ENCODE results near the gene PRSS27. TPM values are rescaled to one million over a fixed set of nuclear protein-coding genes. Genes with fewer than 3 reads are reported as not detected.

The PRSS27 gene
- total and polyA plus RNA-seq, 2 donors (not counting 1 experiment from before 2014, with no cell fraction given): 0.24 to 1.2 TPM

- Histone ChIP-seq H3K9ac (ENCODE audit: insufficient read depth, low read length) (peak within 1 kb of the TSS; percentile 98), H3K9me3 (ENCODE audit: control insufficient read depth, insufficient read depth, low read depth, low read length) (no peaks in the 10 kb centered on the region), H3K4me3 (replicated peaks in 1 of 4; ENCODE audit: control extremely low read depth in 1 of 4, insufficient read depth in 1 of 4, low read depth in 3 of 4, low read length in 4 of 4) (peak within 1 kb of the TSS; percentile 80 to 91 (median 86)), H3K4me2 (ENCODE audit: extremely low read depth, insufficient read depth, low read length) (peak within 1 kb of the TSS; percentile 94), H3K27me3 (ENCODE audit: control insufficient read depth, insufficient read depth, low read length) (no peaks in the 10 kb centered on the region), H2AFZ (ENCODE audit: low read length) (peak within 1 kb of the TSS; percentile 100), H3K27ac (ENCODE audit: insufficient read depth, low read length) (peak within 1 kb of the TSS; percentile 100), H3K4me1 (ENCODE audit: control insufficient read depth, extremely low read depth, insufficient read depth, low read length) (no peaks in the 10 kb centered on the region), H4K20me1 (ENCODE audit: control insufficient read depth, extremely low read depth, insufficient read depth, low read length) (peaks cover 9% of the 10 kb centered on the region), H3K79me2 (ENCODE audit: control insufficient read depth, insufficient read depth, low read length) (peaks cover 43% of the 10 kb centered on the region), H3K36me3 (ENCODE audit: control insufficient read depth, insufficient read depth, low read length) (peaks cover 2% of the 10 kb centered on the region)
- DNase-seq (ENCODE audit: low read depth in 2 of 2): peak; percentile 95 to 98
- TF ChIP-seq, protein P1, sequence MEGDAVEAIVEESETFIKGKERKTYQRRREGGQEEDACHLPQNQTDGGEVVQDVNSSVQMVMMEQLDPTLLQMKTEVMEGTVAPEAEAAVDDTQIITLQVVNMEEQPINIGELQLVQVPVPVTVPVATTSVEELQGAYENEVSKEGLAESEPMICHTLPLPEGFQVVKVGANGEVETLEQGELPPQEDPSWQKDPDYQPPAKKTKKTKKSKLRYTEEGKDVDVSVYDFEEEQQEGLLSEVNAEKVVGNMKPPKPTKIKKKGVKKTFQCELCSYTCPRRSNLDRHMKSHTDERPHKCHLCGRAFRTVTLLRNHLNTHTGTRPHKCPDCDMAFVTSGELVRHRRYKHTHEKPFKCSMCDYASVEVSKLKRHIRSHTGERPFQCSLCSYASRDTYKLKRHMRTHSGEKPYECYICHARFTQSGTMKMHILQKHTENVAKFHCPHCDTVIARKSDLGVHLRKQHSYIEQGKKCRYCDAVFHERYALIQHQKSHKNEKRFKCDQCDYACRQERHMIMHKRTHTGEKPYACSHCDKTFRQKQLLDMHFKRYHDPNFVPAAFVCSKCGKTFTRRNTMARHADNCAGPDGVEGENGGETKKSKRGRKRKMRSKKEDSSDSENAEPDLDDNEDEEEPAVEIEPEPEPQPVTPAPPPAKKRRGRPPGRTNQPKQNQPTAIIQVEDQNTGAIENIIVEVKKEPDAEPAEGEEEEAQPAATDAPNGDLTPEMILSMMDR (conservative IDR thresholded peaks at IDR 0.05 in 1 of 2, IDR thresholded peaks at IDR 0.05 in 1 of 2; ENCODE audit: low read depth in 1 of 2, low read length in 2 of 2): no peak
Measured at GRCh38 chr16:2752035-2752849, 32.2 kb upstream of the PRSS27 start, which contains the start of gene SRRM2. Gene SRRM2, plus strand, starts transcription at chr16:2752638. Its CDS starts 3,727 bp downstream, at chr16:2756365.

DNA sequence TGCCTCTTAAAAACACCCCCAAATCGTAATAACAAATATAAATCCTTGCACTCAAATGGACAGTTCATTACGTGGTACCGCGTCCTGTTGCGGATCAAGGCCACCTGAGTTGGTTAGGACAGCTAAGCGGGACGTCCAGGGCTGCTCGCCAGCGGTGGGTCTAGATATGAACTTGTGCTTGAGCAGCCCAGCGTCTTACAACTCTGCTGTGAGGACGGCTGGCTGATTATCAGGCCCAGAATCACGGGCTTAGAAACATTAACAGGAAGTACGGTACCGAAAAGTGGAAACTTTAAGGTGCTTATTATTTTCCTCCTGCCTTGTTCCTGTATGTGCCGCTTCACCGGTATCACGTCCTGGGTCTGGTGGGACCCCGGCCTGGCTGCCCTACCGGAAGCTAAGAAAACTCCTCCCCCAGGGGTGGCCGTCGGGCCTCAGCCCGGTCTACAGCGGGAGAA is 31.6 kb upstream of the PRSS27 start:
- H3K27me3 ChIP-seq (ENCODE audit: control insufficient read depth, insufficient read depth, low read length): no peaks in the 10 kb centered on the region
- H3K27ac ChIP-seq (ENCODE audit: insufficient read depth, low read length): peak overlapping the region; percentile 100
- peak overlapping the region; percentile 60 for H3K4me2 ChIP-seq (ENCODE audit: extremely low read depth, insufficient read depth, low read length)
- H3K36me3 ChIP-seq (ENCODE audit: control insufficient read depth, insufficient read depth, low read length): no peaks in the 10 kb centered on the region
- H3K79me2 ChIP-seq (ENCODE audit: control insufficient read depth, insufficient read depth, low read length): peaks cover 37% of the 10 kb centered on the region
- H3K4me3 ChIP-seq (replicated peaks in 1 of 4; ENCODE audit: control extremely low read depth in 1 of 4, insufficient read depth in 1 of 4, low read depth in 3 of 4, low read length in 4 of 4): peak overlapping the region; percentile 32 to 91 (median 46)
- H3K9me3 ChIP-seq (ENCODE audit: control insufficient read depth, insufficient read depth, low read depth, low read length): no peaks in the 10 kb centered on the region
- H4K20me1 ChIP-seq (ENCODE audit: control insufficient read depth, extremely low read depth, insufficient read depth, low read length): peaks cover 5% of the 10 kb centered on the region
- peak overlapping the region; percentile 98 for H3K9ac ChIP-seq (ENCODE audit: insufficient read depth, low read length)
- peak in 1 of 2 donors; percentile 20 for DNase-seq (ENCODE audit: low read depth in 2 of 2)
- peak overlapping the region; percentile 49 for H2AFZ ChIP-seq (ENCODE audit: low read length)
- no peak for TF ChIP-seq EZH2 (IDR thresholded peaks at IDR 0.05; ENCODE audit: low read length, missing control alignments)
- TF ChIP-seq, protein P1 (conservative IDR thresholded peaks at IDR 0.05 in 1 of 2, IDR thresholded peaks at IDR 0.05 in 1 of 2; ENCODE audit: low read depth in 1 of 2, low read length in 2 of 2): no peak
- H3K4me1 ChIP-seq (ENCODE audit: control insufficient read depth, extremely low read depth, insufficient read depth, low read length): no peaks in the 10 kb centered on the region

GRCh38 chr16:2749936-2750335 is 29.9 kb upstream of the PRSS27 start:
- Histone ChIP-seq H3K79me2 (ENCODE audit: control insufficient read depth, insufficient read depth, low read length) (peaks cover 20% of the 10 kb centered on the region), H3K9ac (ENCODE audit: insufficient read depth, low read length) (no peak overlapping the region), H3K27ac (ENCODE audit: insufficient read depth, low read length) (no peak overlapping the region), H3K4me2 (ENCODE audit: extremely low read depth, insufficient read depth, low read length) (no peak overlapping the region), H3K36me3 (ENCODE audit: control insufficient read depth, insufficient read depth, low read length) (no peaks in the 10 kb centered on the region), H2AFZ (ENCODE audit: low read length) (no peak overlapping the region), H3K4me3 (replicated peaks in 1 of 4; ENCODE audit: control extremely low read depth in 1 of 4, insufficient read depth in 1 of 4, low read depth in 3 of 4, low read length in 4 of 4) (no peak overlapping the region), H3K4me1 (ENCODE audit: control insufficient read depth, extremely low read depth, insufficient read depth, low read length) (no peaks in the 10 kb centered on the region), H3K9me3 (ENCODE audit: control insufficient read depth, insufficient read depth, low read depth, low read length) (no peaks in the 10 kb centered on the region), H3K27me3 (ENCODE audit: control insufficient read depth, insufficient read depth, low read length) (no peaks in the 10 kb centered on the region), H4K20me1 (ENCODE audit: control insufficient read depth, extremely low read depth, insufficient read depth, low read length) (peaks cover 5% of the 10 kb centered on the region)
- DNase-seq (ENCODE audit: low read depth in 2 of 2): no peak
- no peak for TF ChIP-seq EZH2 (IDR thresholded peaks at IDR 0.05; ENCODE audit: low read length, missing control alignments)
- TF ChIP-seq, protein P1 (conservative IDR thresholded peaks at IDR 0.05 in 1 of 2, IDR thresholded peaks at IDR 0.05 in 1 of 2; ENCODE audit: low read depth in 1 of 2, low read length in 2 of 2): no peak
